NCI-H1436 (cell line): ENCODE measurements around the gene SMARCD3.

Source experiments
- DNase-seq: peaks from one replicate; lab custom pipeline; 2025; lab: John Stamatoyannopoulos, UW

SMARCD3 gene

GRCh38 chr7:151272405-151272804 is 23.9 kb upstream of the SMARCD3 start:
- no peak for DNase-seq

- DNase-seq, result no peak
These were observed 23.3 kb upstream of the SMARCD3 start for GRCh38 chr7:151271699-151272355.

DNA sequence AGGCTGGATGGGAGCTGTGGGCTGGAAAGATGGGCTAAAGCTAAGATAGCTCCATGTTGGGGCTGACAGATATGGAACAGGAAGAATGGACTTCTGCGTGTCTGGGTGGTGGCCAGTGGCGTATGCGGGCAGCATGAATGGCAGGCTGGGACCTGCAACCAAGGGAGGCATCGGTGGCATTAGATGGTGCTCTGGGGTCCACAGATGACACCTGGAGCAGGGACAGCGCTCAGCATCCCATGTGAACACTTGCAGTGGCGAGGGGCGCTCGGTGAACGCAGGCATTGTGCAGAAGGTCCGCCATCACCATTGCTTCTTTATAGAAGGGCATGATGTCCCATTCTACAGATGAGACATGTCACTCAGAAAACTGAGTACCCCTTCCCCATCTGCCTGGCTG is 21.0 kb upstream of the SMARCD3 start:
- no peak for DNase-seq

DNA sequence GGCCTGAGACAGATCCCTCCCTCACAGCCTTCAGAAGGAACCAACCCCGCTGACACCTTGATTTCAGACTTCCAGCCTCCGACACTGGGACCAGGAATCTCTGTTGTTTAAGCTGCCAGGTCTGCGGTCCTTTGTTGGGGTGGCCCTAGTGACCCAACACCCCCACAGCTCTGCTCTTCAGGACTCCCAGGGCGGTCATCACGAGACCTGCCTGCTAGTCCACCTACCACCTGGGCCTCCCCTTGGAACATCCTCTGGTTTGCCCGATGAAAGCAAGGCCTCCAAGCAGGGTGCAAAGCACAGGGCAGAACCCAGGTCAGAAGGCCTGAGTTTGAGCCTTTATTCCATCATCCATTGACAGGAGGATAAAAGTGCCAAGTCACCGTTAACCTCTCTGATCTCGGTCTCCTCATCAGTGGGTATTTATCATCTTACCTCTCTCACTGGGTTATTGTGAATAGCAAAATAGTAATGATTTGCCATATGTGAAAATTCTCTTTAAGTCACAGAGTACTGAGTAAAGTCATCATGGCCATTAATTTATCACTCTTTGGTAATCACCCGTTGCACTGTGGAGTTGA is 16.9 kb upstream of the SMARCD3 start:
- no peak for DNase-seq

DNA sequence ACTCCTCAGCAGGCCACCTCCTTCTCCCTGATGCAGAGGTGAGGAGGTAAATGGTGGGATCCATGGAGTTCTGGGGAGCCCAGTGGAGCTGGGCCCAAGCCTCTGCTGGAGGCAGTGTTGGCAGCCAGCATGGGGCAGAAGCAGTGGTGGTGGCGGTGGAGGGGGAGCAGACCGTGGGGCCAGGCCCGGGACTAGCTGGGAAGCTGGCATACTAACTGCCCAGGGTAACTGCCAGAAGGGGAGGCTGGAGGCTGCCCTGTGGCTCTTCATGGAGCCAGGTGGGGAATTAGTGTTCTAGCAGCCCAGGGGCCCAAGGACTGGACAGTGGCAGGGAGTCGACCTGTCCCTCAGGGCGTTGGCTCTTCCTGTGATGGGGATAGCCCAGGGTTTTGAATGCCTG is 16.1 kb upstream of the SMARCD3 start:
- DNase-seq, result no peak

GRCh38 chr7:151261529-151261928 is 13.0 kb upstream of the SMARCD3 start:
- DNase-seq, result no peak

GRCh38 chr7:151260883-151261282 is 12.4 kb upstream of the SMARCD3 start:
- no peak for DNase-seq

GRCh38 chr7:151260471-151260870 is 12.0 kb upstream of the SMARCD3 start:
- no peak for DNase-seq

GRCh38 chr7:151257990-151258389 is 9.5 kb upstream of the SMARCD3 start:
- DNase-seq, result no peak

- DNase-seq, result no peak
These were observed 8.0 kb upstream of the SMARCD3 start for GRCh38 chr7:151256410-151257045.

DNA sequence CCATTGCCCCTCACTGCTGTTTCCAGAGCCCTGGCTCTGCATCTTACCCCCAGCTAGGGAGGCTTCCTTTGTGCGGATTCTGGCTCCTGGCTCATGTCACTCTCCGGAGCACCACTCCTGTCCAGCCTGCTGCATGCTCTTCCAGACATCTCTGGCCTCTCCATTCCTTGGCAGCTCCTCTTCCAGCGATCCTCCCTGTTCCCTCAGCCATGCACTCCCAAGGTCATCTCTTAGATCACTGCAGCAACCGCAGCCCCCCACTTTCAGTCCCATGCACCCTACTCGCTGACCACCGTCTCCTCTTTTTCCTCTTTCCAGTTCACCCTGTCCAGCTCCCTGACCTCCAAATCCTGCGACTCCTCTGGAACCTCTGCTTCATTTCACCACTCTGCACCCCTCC is 6.9 kb upstream of the SMARCD3 start:
- no peak for DNase-seq

GRCh38 chr7:151254851-151255250 is 6.4 kb upstream of the SMARCD3 start:
- DNase-seq, result no peak

GRCh38 chr7:151254316-151254715 is 5.8 kb upstream of the SMARCD3 start:
- DNase-seq, result no peak

- no peak for DNase-seq
These were observed 4.6 kb upstream of the SMARCD3 start for GRCh38 chr7:151252961-151253711.

DNA sequence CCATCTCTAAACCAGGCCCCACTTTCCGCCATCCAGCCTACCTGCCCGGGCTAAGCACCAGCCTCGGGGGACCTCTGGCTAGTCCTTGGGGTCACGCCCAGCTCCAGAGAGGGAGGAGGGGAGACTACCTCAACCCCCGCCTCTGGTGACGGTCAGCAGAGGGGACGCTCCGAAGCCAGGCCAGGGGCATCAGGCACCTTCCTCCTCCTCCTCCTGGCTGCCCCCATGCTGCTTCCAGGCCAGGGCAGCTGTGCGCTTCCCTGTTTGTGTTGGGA is 4.0 kb upstream of the SMARCD3 start:
- no peak for DNase-seq

DNA sequence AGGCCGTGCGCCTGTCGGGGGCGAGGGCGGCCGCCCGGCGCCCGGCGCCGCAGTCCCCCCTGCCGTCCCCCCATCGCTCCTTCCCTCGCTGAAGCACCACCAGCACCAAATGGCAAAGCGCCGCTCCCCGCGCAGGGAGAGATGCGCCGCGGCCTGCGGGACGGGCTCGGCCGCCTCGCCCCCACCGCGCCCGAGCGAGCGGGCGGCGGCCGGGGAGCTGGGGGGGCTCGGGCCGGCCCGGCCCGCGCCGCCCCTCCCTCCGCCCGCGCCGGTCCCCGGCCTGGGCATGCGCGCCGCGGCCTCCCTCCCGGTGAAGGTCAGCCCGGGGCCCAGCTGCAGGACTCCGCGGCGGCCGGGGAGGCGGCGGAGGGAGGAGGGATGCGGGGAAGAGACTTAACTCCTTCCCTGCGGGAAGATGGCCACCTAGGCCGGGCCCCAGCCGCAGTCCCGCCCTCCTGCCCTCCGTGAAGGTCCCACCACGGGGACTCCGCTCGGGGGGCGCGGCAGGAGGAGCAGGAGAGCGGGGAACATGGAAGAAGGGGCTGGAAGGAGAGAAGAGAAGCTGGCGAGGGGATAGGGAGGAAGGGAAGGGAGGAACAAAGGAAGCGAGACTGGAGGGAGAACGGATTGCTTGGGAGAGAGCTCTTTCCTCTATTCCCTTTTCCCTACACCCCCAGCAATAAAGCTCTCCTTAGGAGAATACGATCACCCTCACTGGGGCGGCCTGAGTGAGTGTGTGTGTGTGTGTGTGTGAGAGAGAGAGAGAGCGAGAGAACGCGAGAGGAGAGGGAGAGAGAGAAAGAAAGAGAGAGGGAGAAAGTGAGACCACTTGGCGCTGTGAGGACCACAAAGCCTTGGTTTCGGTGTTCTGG is 3.4 kb upstream of the SMARCD3 start:
- peak; percentile 34 for DNase-seq

GRCh38 chr7:151251328-151251688 is 2.8 kb upstream of the SMARCD3 start:
- DNase-seq, result no peak

- no peak for DNase-seq
These were observed 2.0 kb upstream of the SMARCD3 start for GRCh38 chr7:151250181-151251132.

GRCh38 chr7:151249732-151250072 is 1.2 kb upstream of the SMARCD3 start:
- DNase-seq, result no peak

DNA sequence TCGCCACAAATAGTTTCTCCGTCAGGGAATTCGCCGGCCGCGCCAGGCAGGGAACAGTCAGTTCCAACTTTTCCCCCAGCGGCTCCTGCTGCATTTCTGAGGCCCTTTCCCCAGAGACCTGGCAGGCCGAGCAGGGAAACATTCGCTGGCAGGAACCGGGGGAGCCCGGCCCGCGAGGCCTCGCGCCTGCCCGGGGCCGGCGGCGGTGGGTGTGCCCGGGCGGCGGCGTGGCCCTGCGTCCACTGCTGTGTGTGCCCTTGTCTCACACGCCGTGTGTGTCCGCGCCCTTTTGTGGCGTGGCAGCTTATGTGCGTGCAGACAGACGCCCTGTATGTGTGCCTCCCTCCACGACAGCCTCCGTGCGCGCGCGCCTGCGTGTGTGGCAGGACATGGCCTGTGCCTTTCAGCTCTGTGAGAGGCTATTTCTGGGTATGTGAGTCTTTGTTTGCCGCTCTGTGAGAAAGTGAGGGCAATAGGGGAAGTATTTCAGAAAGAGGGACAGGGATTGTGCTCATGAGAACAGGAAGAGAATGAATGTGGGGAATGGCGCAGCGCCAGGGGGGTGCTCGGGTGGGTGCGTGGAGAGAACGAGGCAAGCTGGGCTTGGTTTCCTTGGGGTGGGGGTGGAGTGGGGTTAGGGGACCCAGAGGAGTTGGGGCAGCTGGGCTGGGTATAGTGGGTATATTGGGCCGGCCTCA is 689 bp upstream of the SMARCD3 start:
- no peak for DNase-seq
